ENCODE data around the gene HP.

GRCh38 chr16:72043058-72043457, 11.2 kb upstream of the HP start:
- TF ChIP-seq ZBTB2 (CRISPR knock-in tag; IDR thresholded peaks at IDR 0.05; ENCODE audit: low read depth) (no peak), ZBTB7A (CRISPR knock-in tag; IDR thresholded peaks at IDR 0.05) (no peak), CEBPB (IDR thresholded peaks at IDR 0.05; ENCODE audit: borderline replicate concordance, low read depth, low read length) (no peak), SAP130 (CRISPR knock-in tag; IDR thresholded peaks at IDR 0.05; ENCODE audit: low read depth) (no peak), MBNL3 (CRISPR knock-in tag; conservative IDR thresholded peaks at IDR 0.05) (no peak), FOXA1 (IDR thresholded peaks at IDR 0.05) (no peak), FOXA1 (CRISPR knock-in tag; IDR thresholded peaks at IDR 0.05) (no peak), JUND (CRISPR knock-in tag; IDR thresholded peaks at IDR 0.05) (no peak), MXI1 (IDR thresholded peaks at IDR 0.05; ENCODE audit: borderline replicate concordance, low read depth, low read length) (no peak), RNF219 (CRISPR knock-in tag; IDR thresholded peaks at IDR 0.05) (no peak), KLF11 (CRISPR knock-in tag; IDR thresholded peaks at IDR 0.05) (no peak)
- TF ChIP-seq, protein P1, sequence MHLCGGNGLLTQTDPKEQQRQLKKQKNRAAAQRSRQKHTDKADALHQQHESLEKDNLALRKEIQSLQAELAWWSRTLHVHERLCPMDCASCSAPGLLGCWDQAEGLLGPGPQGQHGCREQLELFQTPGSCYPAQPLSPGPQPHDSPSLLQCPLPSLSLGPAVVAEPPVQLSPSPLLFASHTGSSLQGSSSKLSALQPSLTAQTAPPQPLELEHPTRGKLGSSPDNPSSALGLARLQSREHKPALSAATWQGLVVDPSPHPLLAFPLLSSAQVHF (CRISPR knock-in tag; IDR thresholded peaks at IDR 0.05) = no peak

All from HepG2 (cell line).